Activated CD8-positive, alpha-beta memory T cell treated with anti-CD3 and anti-CD28 coated beads for 48 hours (primary cell): ENCODE results near the gene PTTG1IP.

Experiments used
- DNase-seq, 3 experiments: peaks; one replicate each; pipeline ENCODE4 v3.0.0-alpha.2; 2020; ENCODE audit warnings: low read depth in 2 of 3, low spot score in 2 of 3

PTTG1IP gene

GRCh38 chr21:44805859-44806258 lies 67.6 kb downstream of the PTTG1IP start:
- DNase-seq = no peak

GRCh38 chr21:44805226-44805625 lies 68.3 kb downstream of the PTTG1IP start:
- DNase-seq = no peak

- DNase-seq = no peak
Measured at GRCh38 chr21:44804762-44805161, 68.7 kb downstream of the PTTG1IP start.

- no peak for DNase-seq
Measured at GRCh38 chr21:44803651-44804050, 69.8 kb downstream of the PTTG1IP start.

GRCh38 chr21:44802396-44803153 lies 70.9 kb downstream of the PTTG1IP start:
- no peak for DNase-seq

GRCh38 chr21:44801468-44802395 lies 71.8 kb downstream of the PTTG1IP start, which contains the start of gene UBE2G2:
TSS of gene UBE2G2 (minus strand) at chr21:44801820. CDS start at chr21:44801748, 72 bp downstream.
- peak; percentile 71 to 83 (median 71) for DNase-seq

- no peak for DNase-seq
Measured at GRCh38 chr21:44800971-44801467, 72.5 kb downstream of the PTTG1IP start.

- DNase-seq = no peak
Measured at GRCh38 chr21:44800103-44800502, 73.4 kb downstream of the PTTG1IP start.

GRCh38 chr21:44799646-44800045 lies 73.8 kb downstream of the PTTG1IP start:
- no peak for DNase-seq
